EL (cell line): Measurements from ENCODE around the gene CADM4.
A peak's percentile ranks its signal among the peaks of the same experiment; 100 is the strongest.
"Not testable (repeated sequence)": the region's sequence is repeated elsewhere in the genome, so short reads cannot be mapped to it uniquely, and the experiment has no call there.

Experiments used
- DNase-seq: peaks from one replicate; pipeline ENCODE4 v3.0.0-alpha.2; 2016

CADM4 gene

GRCh38 chr19:43639519-43640423, at the start of gene CADM4:
CADM4 (minus strand) TSS chr19:43639850; CDS start chr19:43639790, 60 bp downstream.
- DNase-seq, result no peak

- DNase-seq, result no peak
Measured at GRCh38 chr19:43688059-43688701, 48.5 kb upstream of the CADM4 start.

- DNase-seq, result no peak
Measured at GRCh38 chr19:43687660-43687997, 48.0 kb upstream of the CADM4 start.

GRCh38 chr19:43684326-43684725, 44.7 kb upstream of the CADM4 start:
- DNase-seq, result no peak

GRCh38 chr19:43683905-43684304, 44.3 kb upstream of the CADM4 start:
- no peak for DNase-seq

- DNase-seq, result no peak
Measured at GRCh38 chr19:43682824-43683661, 43.4 kb upstream of the CADM4 start.

GRCh38 chr19:43682269-43682668, 42.6 kb upstream of the CADM4 start:
- not testable (repeated sequence) for DNase-seq

GRCh38 chr19:43681821-43682220, 42.2 kb upstream of the CADM4 start:
- no peak for DNase-seq

- DNase-seq, result no peak
Measured at GRCh38 chr19:43678512-43679261, 39.0 kb upstream of the CADM4 start.

- DNase-seq, result no peak
Measured at GRCh38 chr19:43675906-43676305, 36.3 kb upstream of the CADM4 start.

- peak; percentile 60 for DNase-seq
Measured at GRCh38 chr19:43675269-43675879, 35.7 kb upstream of the CADM4 start.

- peak; percentile 62 for DNase-seq
Measured at GRCh38 chr19:43674596-43674995, 34.9 kb upstream of the CADM4 start.

GRCh38 chr19:43674183-43674582, 34.5 kb upstream of the CADM4 start:
- DNase-seq, result no peak

- no peak for DNase-seq
Measured at GRCh38 chr19:43673637-43674036, 34.0 kb upstream of the CADM4 start.

GRCh38 chr19:43672061-43672679, 32.5 kb upstream of the CADM4 start:
- no peak for DNase-seq

- peak; percentile 100 for DNase-seq
Measured at GRCh38 chr19:43668406-43669109, 28.9 kb upstream of the CADM4 start.

GRCh38 chr19:43667876-43668405, 28.3 kb upstream of the CADM4 start:
- no peak for DNase-seq

- DNase-seq, result no peak
Measured at GRCh38 chr19:43667126-43667875, 27.7 kb upstream of the CADM4 start.

- DNase-seq, result no peak
Measured at GRCh38 chr19:43664018-43664417, 24.4 kb upstream of the CADM4 start.

GRCh38 chr19:43662487-43662886, 22.8 kb upstream of the CADM4 start:
- peak; percentile 34 for DNase-seq
